Stimulated activated CD4-positive, alpha-beta T cell treated with anti-CD3 and anti-CD28 coated beads, TNF-alpha, amount 100 ng/mL, for 48 hours (primary cell): ENCODE results near the gene CPOX.
"Not testable (repeated sequence)": the region's sequence is repeated elsewhere in the genome, so short reads cannot be mapped to it uniquely, and the experiment has no call there.

Experiments
- DNase-seq, 3 donors: peaks; one replicate each; pipeline ENCODE4 v3.0.0-alpha.2; 2020; ENCODE audit warnings: low read depth in 3 of 3

The CPOX gene

GRCh38 chr3:98593046-98593936 lies at the start of gene CPOX:
Gene CPOX (minus strand): TSS chr3:98593611. CDS start chr3:98593504, 107 bp downstream.
- DNase-seq, result peak; percentile 81 to 88 (median 83)

- DNase-seq, result not testable (repeated sequence)
Observed at GRCh38 chr3:98642769-98643168, 49.4 kb upstream of the CPOX start.

DNA sequence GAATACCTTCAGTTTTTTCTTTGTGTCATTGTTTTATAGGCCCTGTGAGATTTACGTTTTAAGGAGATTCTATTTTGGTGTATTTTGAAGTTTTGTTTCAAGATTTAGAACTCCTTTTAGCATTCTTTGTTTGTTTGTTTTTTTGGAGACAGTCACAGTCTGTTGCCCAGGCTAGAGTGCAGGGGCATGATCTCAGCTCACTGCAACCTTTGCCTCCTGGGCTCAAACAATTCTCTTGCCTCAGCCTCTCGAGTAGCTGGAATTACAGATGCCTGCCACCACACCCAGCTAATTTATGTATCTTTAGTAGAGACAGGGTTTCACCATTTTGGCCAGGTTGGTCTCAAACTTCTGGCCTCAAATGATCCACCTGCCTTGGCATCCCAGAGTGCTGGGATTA lies 48.3 kb upstream of the CPOX start:
- not testable (repeated sequence) for DNase-seq

GRCh38 chr3:98638515-98638914 lies 45.1 kb upstream of the CPOX start:
- DNase-seq, result not testable (repeated sequence)

DNA sequence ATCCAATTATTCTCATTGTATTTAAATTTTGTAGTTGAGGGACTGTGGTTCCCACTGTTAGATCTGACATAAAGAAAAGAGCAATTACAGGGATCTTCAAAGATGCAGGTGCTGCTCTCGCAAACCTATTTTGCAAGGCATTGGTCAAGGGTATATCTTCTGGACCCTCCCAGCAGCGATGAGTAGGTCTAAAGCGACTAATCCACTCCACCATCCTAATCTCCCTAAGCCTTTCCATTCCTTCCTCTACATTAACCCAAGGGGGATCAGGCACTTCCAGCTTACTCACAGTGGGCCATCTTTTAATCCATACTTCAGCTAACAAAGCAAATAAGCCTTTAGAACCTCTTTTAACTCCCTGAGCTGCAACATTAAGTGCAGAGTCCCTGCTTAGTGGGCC lies 37.0 kb upstream of the CPOX start:
- DNase-seq, result no peak

DNA sequence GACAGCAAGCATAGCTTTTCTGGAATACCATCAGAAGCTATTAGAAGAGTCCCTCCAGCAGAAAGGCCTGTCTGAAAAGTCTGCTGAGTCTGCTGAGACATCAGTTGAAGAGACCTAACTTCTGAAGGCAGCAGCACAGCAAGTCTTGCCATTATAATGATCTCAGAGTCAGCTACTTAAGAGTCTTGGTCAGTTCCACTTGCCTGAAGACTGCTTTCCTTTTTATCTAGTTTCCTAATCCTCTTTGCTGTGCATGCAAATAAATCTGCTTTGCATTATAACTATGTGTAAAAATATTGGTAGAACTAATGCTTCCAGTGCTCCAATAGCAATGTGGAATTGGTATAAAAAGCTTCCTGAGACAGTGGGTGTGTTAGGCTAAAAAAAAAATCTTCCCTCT lies 34.9 kb upstream of the CPOX start:
- DNase-seq, result no peak

DNA sequence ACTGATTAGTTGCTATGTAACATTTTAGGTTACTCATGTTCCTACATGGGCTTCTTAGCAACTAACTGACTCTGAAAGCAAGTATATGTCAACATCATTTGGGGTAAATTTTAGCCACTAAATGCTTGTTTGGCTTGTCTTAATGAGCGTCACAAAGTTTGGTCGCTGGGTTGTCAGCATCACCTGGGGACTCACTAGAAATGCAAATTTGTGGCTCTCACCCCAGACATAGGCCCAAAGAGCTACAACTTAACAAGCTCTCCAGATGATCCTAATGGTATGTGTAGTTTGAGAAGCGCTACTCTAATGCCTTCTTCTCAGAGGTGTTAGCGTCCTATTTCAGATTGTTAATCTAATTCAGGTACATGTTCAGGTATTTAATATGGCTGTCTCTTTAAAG lies 32.7 kb upstream of the CPOX start:
- DNase-seq, result no peak

DNA sequence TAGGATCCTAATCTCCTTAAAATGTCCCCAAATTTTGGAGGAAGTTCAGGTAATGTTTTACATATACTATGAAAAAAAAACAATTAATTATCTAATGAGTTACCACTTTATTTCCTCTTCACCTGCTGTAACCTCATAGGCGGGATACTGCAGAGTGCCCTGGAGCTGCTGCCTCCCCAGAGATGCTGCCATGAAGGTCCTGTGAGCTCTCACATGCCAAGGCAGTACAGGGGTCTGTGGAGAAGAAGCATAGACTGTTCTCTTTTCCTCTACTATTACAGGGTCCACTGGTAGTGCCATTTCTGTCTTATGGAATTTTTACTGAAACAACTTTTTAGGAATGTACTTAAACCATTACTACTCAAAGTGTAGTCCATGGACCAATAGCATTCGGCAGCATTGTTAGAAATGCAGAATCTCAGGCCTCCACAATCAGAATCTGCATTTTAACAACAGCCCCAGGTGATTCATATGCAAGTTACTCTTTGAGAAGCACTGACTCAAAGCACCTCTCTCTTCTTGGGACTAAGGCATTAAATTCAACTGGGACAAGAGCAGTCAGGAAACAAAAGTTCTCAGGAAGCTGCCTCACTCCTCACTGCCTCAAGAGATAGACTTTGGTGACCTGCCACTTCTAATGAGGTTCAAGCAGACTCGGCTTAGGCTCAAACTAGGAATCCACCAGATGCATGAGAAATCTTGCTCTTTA lies 30.3 kb upstream of the CPOX start:
- DNase-seq, result no peak

DNA sequence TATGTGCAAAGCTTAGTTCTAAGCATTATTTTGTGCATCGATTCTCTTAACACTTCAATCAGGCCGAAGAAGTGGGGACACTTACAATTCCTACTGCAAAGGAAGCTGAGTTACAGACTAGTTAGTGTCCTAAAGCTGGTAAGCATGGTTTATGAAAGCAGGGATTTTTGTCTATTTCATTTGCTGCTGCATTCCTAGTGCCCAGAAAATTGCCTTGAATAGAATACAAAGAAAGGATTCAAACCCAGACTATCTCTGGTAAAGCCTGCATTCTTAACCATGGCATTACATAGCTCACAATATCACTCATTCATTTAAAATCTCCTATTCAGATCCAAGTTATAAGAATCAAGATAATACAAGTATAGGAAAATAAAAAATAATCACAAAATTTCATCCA lies 24.4 kb upstream of the CPOX start:
- no peak for DNase-seq

GRCh38 chr3:98613616-98614015 lies 20.2 kb upstream of the CPOX start:
- no peak for DNase-seq

- DNase-seq, result no peak
Observed at GRCh38 chr3:98612996-98613517, 19.6 kb upstream of the CPOX start.

GRCh38 chr3:98612587-98612986 lies 19.2 kb upstream of the CPOX start:
- DNase-seq, result no peak

- DNase-seq, result no peak
Observed at GRCh38 chr3:98608029-98608428, 14.6 kb upstream of the CPOX start.

GRCh38 chr3:98603580-98603979 lies 10.2 kb upstream of the CPOX start:
- DNase-seq, result no peak

- DNase-seq, result peak in 1 of 3 donors; percentile 15
Observed at GRCh38 chr3:98602078-98602678, 8.8 kb upstream of the CPOX start.

- DNase-seq, result no peak
Observed at GRCh38 chr3:98601180-98601579, 7.8 kb upstream of the CPOX start.

GRCh38 chr3:98600412-98601095 lies 7.1 kb upstream of the CPOX start:
- DNase-seq, result no peak

GRCh38 chr3:98599647-98600411 lies 6.4 kb upstream of the CPOX start:
- no peak for DNase-seq

DNA sequence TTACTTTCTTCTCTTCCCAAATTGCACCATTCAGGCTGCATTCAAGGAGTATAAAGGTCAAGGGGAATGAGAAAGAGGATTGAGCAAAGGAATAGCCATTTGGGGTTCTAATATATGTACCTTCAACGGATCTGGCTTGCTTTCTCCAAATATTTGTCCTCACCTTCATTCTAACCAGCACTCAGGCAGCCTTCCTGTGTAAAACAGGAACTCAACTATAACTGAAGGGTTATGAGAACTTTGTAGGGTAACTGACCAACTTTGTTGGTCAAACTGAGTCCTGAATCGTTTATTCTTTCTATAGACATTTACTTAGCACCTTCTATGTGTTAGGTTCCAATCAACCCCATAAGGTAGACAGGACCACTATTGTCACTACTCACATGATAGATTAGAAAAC lies 5.1 kb upstream of the CPOX start:
- no peak for DNase-seq

- no peak for DNase-seq
Observed at GRCh38 chr3:98596541-98597500, 3.4 kb upstream of the CPOX start.
